Sigmoid colon (tissue), 7 donors: ENCODE results near the gene DNAH10. TPM values are rescaled to one million over a fixed set of nuclear protein-coding genes. Genes with fewer than 3 reads are reported as not detected.

Experiments used
- DNase-seq: peaks from one replicate; pipeline ENCODE4 v3.0.0-alpha.2; 2019
- H3K27ac ChIP-seq, 4 donors: fragments of 200-600 bp; sonication (generic); one replicate each; pipeline ENCODE4 v1.5.1; 2016 to 2019; ENCODE audit warnings: mild to moderate bottlenecking in 1 of 4
- H3K27me3 ChIP-seq, 3 donors: fragments of 200-600 bp; sonication (generic); one replicate each; pipeline ENCODE4 v1.5.1; 2019; ENCODE audit warnings: mild to moderate bottlenecking in 1 of 3
- H3K36me3 ChIP-seq, 4 donors: fragments of 200-600 bp; sonication (generic); one replicate each; pipeline ENCODE4 v1.5.1; 2016 to 2019
- H3K4me1 ChIP-seq, 4 donors: fragments of 200-600 bp; sonication (generic); one replicate each; pipeline ENCODE4 v1.5.1; 2017 to 2019
- H3K4me3 ChIP-seq, 4 donors: fragments of 200-600 bp; sonication (generic); one replicate each; pipeline ENCODE4 v1.5.1; 2017 to 2019; ENCODE audit warnings: mild to moderate bottlenecking in 2 of 4, moderate library complexity in 1 of 4
- H3K9me3 ChIP-seq, 4 donors: fragments of 200-600 bp in 3 of 4; sonication (generic) in 3 of 4; one replicate each; pipeline versions ENCODE4 v1.5.1 to v1.6.1; 2013 to 2019
- EP300 ChIP-seq, 4 donors: sonication (generic); formaldehyde crosslinking; IDR thresholded peaks; one replicate each; pipeline ENCODE4 v1.6.1; 2017; ENCODE audit warnings: antibody characterized with exemption in 4 of 4
- POLR2A ChIP-seq, 2 donors: fragments of 450-650 bp; IDR thresholded peaks; one replicate each; pipeline ENCODE4 v1.6.1; 2016; ENCODE audit warnings: antibody characterized with exemption in 2 of 2, mild to moderate bottlenecking in 2 of 2, moderate library complexity in 2 of 2
- POLR2AphosphoS5 ChIP-seq, 4 donors: sonication (generic); formaldehyde crosslinking; IDR thresholded peaks; one replicate each; pipeline ENCODE4 v1.6.1; 2017; ENCODE audit warnings: antibody characterized with exemption in 4 of 4
- WGBS, 2 donors: extraction: QIAGEN DNeasy Blood & Tissue Kit; methylation state at CpG; one replicate each; pipeline ENCODE4 v1.1.7; 2013; 5-methylcytosine and 5-hydroxymethylcytosine counted together
- intact Hi-C: fragments of 100-400 bp; cut with DNase I; formaldehyde crosslinking; loops from one replicate; pipeline ENCODE4 v1.15.1; 2023
- polyA plus RNA-seq, 3 donors: library from polyadenylated mRNA; stranded (reverse); fragments of 200-250 nt; gene quantifications; one replicate each; pipeline ENCODE4 v1.2.3, GENCODE V29; 2013
- total RNA-seq, 4 donors: library from RNA; depleted of rRNA; stranded (reverse); fragments of >200 nt; gene quantifications; one replicate each; pipeline ENCODE4 v1.1.0, GENCODE V29; 2016
- TF ChIP-seq, protein P1 (sequence below), 4 experiments: fragments of 450-650 bp in 3 of 4; fragments of 200-600 bp in 1 of 4; IDR thresholded peaks; one replicate each; pipeline ENCODE4 v1.5.1; 2016 to 2019; ENCODE audit warnings: antibody characterized with exemption in 4 of 4, mild to moderate bottlenecking in 3 of 4, moderate library complexity in 2 of 4
- donor health status: healthy with polysubstance abuse.
- donor health status: Bipolar disorder and iron deficiency.
- donor health status: healthy.

Gene DNAH10
- total and polyA plus RNA-seq, 7 donors, result under 0.01 to 0.29 (median 0.16) TPM; not detected in 4

DNA sequence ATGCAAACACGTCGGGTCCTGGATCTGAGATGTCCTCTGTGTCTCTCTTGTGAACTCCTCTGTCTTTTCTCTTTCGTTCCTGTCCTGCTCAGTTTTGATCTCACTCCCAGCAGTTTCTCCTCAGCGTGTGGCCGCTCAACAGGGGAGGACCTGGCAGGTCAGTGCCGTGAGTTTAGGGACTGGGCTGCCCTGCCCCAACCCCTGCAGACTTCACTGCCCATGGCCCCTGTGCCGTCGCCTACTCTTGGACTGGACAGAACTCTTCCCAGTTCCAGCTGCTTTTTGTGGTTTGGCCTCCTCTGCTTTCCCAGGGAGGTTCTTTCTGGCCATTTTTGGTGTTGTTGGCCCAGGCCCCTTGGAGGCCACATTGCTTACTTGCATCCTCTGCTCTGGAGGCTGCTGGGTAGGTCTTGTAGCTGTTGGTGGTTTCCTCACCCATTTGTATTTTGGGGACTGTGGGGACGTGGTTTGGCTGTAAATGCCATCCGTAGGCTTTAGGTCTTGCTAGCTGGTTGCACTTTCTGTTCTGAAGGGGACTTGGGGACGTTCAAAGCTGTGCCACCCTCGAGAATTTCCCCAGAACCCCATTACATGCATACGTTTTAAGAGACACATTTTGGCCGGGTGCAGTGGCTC, 20.0 kb upstream of the DNAH10 start:
- Histone ChIP-seq H3K9me3 (no peaks in the 10 kb centered on the region), H3K36me3 (peaks cover 14 to 82% (median 37%) of the 10 kb centered on the region in 4 donors), H3K4me3 (no peak overlapping the region), H3K27ac (no peak overlapping the region), H3K27me3 (no peaks in the 10 kb centered on the region), H3K4me1 (no peaks in the 10 kb centered on the region)
- WGBS, 2 donors, result 78 to 88% methylated on average over 14 of the region's 14 CpGs
- intact Hi-C loops, result no loop called here
- no peak for TF ChIP-seq EP300 (IDR thresholded peaks at IDR 0.05)
- DNase-seq, result no peak

DNA sequence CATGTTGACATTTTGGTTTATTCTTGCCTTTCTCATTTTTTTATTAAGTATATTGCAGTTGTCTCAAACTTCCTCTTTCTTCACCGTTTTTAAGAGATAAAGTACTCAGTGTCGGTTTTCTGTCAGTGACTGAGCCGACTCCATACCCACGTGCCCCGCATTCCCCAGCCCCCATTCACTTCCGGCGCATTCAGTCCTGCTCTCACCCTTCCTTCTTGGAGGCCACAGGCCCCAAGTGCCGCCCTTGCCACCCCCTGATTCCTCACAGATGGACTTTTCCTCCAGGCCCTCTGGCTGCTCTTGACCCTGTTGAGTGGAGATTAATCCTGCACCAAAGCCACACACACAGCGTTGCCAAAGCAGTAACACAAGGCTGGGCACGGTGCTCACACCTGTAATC, 19.1 kb upstream of the DNAH10 start:
- no peak overlapping the region for H3K4me3 ChIP-seq
- intact Hi-C loops, result no loop called here
- no peak for DNase-seq
- no peak overlapping the region for H3K27ac ChIP-seq
- H3K36me3 ChIP-seq, result peaks cover 14 to 80% (median 28%) of the 10 kb centered on the region in 4 donors
- no peaks in the 10 kb centered on the region for H3K4me1 ChIP-seq
- WGBS, 2 donors, result 52 to 84% methylated on average over 10 of the region's 10 CpGs
- TF ChIP-seq POLR2A (IDR thresholded peaks at IDR 0.05) (no peak), POLR2AphosphoS5 (IDR thresholded peaks at IDR 0.05) (no peak), EP300 (IDR thresholded peaks at IDR 0.05) (no peak)
- TF ChIP-seq, protein P1, sequence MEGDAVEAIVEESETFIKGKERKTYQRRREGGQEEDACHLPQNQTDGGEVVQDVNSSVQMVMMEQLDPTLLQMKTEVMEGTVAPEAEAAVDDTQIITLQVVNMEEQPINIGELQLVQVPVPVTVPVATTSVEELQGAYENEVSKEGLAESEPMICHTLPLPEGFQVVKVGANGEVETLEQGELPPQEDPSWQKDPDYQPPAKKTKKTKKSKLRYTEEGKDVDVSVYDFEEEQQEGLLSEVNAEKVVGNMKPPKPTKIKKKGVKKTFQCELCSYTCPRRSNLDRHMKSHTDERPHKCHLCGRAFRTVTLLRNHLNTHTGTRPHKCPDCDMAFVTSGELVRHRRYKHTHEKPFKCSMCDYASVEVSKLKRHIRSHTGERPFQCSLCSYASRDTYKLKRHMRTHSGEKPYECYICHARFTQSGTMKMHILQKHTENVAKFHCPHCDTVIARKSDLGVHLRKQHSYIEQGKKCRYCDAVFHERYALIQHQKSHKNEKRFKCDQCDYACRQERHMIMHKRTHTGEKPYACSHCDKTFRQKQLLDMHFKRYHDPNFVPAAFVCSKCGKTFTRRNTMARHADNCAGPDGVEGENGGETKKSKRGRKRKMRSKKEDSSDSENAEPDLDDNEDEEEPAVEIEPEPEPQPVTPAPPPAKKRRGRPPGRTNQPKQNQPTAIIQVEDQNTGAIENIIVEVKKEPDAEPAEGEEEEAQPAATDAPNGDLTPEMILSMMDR (IDR thresholded peaks at IDR 0.05), result no peak
- no peaks in the 10 kb centered on the region for H3K27me3 ChIP-seq
- H3K9me3 ChIP-seq, result no peaks in the 10 kb centered on the region

DNA sequence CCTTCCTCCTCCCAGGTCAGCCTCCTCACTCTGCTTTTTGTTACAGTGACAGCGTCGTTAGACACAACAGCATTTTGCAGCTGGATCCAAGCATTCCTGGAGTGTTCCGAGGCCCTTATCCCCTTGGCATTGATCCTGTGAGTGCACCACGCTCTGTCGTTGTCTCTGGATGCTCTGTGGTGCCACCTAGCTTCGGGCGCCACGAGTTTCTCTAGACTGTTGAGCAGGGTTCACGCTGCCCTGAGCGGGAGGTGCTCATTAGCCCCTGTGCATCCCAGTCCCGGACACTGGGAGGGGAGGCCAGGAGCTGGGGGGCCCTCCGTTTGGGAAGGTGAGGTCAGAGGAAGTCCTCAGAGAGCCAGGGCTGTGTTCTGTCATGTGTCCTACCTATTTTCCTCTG, 17.3 kb upstream of the DNAH10 start:
- H3K4me1 ChIP-seq, result no peaks in the 10 kb centered on the region
- peak; percentile 24 for DNase-seq
- no peaks in the 10 kb centered on the region for H3K27me3 ChIP-seq
- H3K27ac ChIP-seq, result no peak overlapping the region
- TF ChIP-seq POLR2AphosphoS5 (IDR thresholded peaks at IDR 0.05), result no peak
- TF ChIP-seq, protein P1 (IDR thresholded peaks at IDR 0.05), result no peak
- no peaks in the 10 kb centered on the region for H3K9me3 ChIP-seq
- WGBS, 2 donors, result 79 to 84% methylated on average over 12 of the region's 12 CpGs
- peaks cover 14 to 83% (median 30%) of the 10 kb centered on the region in 4 donors for H3K36me3 ChIP-seq
- no peak overlapping the region for H3K4me3 ChIP-seq
- intact Hi-C loops, result no loop called here

DNA sequence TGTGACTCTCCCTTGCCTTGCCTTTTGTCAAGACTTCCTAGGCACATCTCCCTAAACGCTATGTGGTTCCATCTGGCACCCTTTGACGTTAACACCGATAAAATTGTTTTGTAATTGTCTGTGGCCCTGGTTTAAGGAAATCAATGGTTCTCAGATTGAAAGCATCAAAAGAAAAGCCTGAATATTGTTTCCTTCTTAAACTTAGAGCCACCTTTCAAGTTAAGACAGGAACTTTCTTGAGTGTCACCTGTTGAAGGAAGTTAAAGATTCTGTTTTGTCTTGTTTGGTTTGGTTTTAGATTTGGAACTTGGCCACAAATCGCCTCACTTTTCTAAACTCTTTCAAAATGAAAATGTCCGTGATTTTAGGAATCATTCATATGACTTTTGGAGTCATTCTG, 14.8 kb upstream of the DNAH10 start:
- no peaks in the 10 kb centered on the region for H3K27me3 ChIP-seq
- intact Hi-C loops, result no loop called here
- no peak overlapping the region for H3K4me3 ChIP-seq
- WGBS, 2 donors, result 67 to 77% methylated on average over 5 of the region's 5 CpGs
- no peak overlapping the region for H3K27ac ChIP-seq
- DNase-seq, result no peak
- no peak for TF ChIP-seq POLR2AphosphoS5 (IDR thresholded peaks at IDR 0.05)
- TF ChIP-seq, protein P1 (IDR thresholded peaks at IDR 0.05), result no peak
- no peak for TF ChIP-seq EP300 (IDR thresholded peaks at IDR 0.05)
- no peak for TF ChIP-seq POLR2A (IDR thresholded peaks at IDR 0.05)
- no peaks in the 10 kb centered on the region for H3K9me3 ChIP-seq
- H3K4me1 ChIP-seq, result no peaks in the 10 kb centered on the region
- peaks cover 14 to 81% (median 30%) of the 10 kb centered on the region in 4 donors for H3K36me3 ChIP-seq

DNA sequence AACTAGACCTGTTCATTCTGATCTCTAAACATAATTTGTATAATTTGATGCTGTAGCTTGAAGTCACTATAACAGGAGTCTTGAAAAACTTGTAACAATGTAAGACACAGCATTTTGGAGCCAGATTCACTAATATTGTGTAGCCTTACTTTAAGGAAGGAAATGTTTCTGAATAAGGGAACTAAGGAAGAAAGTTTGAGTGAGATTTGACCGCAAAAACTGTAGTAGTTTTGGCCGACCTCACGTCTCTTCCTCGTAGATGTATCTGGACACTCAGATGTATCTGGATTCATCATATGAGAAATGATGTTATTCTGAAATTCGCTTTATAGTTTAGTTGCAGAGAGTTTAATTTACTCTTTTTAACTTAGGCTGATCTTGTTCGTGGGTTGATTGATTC, 13.9 kb upstream of the DNAH10 start:
- TF ChIP-seq POLR2A (IDR thresholded peaks at IDR 0.05) (no peak), EP300 (IDR thresholded peaks at IDR 0.05) (no peak), POLR2AphosphoS5 (IDR thresholded peaks at IDR 0.05) (no peak)
- TF ChIP-seq, protein P1 (IDR thresholded peaks at IDR 0.05), result no peak
- 77 to 89% methylated on average over 6 of the region's 6 CpGs for WGBS, 2 donors
- Histone ChIP-seq H3K36me3 (peaks cover 14 to 81% (median 29%) of the 10 kb centered on the region in 4 donors), H3K4me1 (no peaks in the 10 kb centered on the region), H3K27me3 (no peaks in the 10 kb centered on the region), H3K9me3 (no peaks in the 10 kb centered on the region), H3K27ac (no peak overlapping the region), H3K4me3 (no peak overlapping the region)
- intact Hi-C loops, result no loop called here
- no peak for DNase-seq
